ENCODE measurements around the gene TCHP. TPM values are rescaled to one million over a fixed set of nuclear protein-coding genes. Genes with fewer than 3 reads are reported as not detected.
A peak's percentile ranks its signal among the peaks of the same experiment; 100 is the strongest.

The TCHP gene
- total and polyA plus RNA-seq, 2 of the 13 experiments (the other 11 are each of a cell fraction or from before 2014, with no cell fraction given) = 6.7 to 12.2 TPM

- TF ChIP-seq E2F1 (CRISPR knock-in tag; IDR thresholded peaks at IDR 0.05) (no peak), NPAS2 (CRISPR knock-in tag; IDR thresholded peaks at IDR 0.05; ENCODE audit: borderline replicate concordance) (no peak), E2F2 (CRISPR knock-in tag; IDR thresholded peaks at IDR 0.05; ENCODE audit: borderline replicate concordance) (no peak), ZNF691 (CRISPR knock-in tag; IDR thresholded peaks at IDR 0.05; ENCODE audit: borderline replicate concordance, low read depth) (peak; percentile 23; the same call in 1 of the 2 replicates), MED13 (CRISPR knock-in tag; IDR thresholded peaks at IDR 0.05) (no peak), ZBTB39 (CRISPR knock-in tag; IDR thresholded peaks at IDR 0.05) (no peak), CBX5 (CRISPR knock-in tag; IDR thresholded peaks at IDR 0.05; ENCODE audit: borderline replicate concordance) (peak; percentile 82), ZNF7 (CRISPR knock-in tag; IDR thresholded peaks at IDR 0.05) (no peak), ZFP36 (IDR thresholded peaks at IDR 0.05; ENCODE audit: borderline replicate concordance, low read depth, low read length, partially characterized antibody) (no peak), HNF4A (CRISPR knock-in tag; IDR thresholded peaks at IDR 0.05) (peak; percentile 85), ZNF354B (CRISPR knock-in tag; IDR thresholded peaks at IDR 0.05) (no peak), MAF1 (CRISPR knock-in tag; IDR thresholded peaks at IDR 0.05; ENCODE audit: borderline replicate concordance) (no peak), ZNF800 (CRISPR knock-in tag; IDR thresholded peaks at IDR 0.05) (0 out of 2 replicates have a peak, but pooled peaks have one; percentile 53), KAT2B (IDR thresholded peaks at IDR 0.05; ENCODE audit: borderline replicate concordance, low read depth, low read length) (no peak), NBN (conservative IDR thresholded peaks at IDR 0.05) (no peak), ZNF383 (CRISPR knock-in tag; IDR thresholded peaks at IDR 0.05; ENCODE audit: borderline replicate concordance) (no peak), PHF8 (CRISPR knock-in tag; IDR thresholded peaks at IDR 0.05) (peak; percentile 48), ZNF10 (CRISPR knock-in tag; IDR thresholded peaks at IDR 0.05; ENCODE audit: borderline replicate concordance, low read depth) (no peak), JDP2 (CRISPR knock-in tag; IDR thresholded peaks at IDR 0.05; ENCODE audit: borderline replicate concordance) (no peak), PBX3 (CRISPR knock-in tag; IDR thresholded peaks at IDR 0.05; ENCODE audit: borderline replicate concordance) (no peak)
Measured at GRCh38 chr12:109863847-109864712, 36.0 kb upstream of the TCHP start (continued).

All from HepG2 (cell line).